Measurements from ENCODE around the gene DDX24.

DNA sequence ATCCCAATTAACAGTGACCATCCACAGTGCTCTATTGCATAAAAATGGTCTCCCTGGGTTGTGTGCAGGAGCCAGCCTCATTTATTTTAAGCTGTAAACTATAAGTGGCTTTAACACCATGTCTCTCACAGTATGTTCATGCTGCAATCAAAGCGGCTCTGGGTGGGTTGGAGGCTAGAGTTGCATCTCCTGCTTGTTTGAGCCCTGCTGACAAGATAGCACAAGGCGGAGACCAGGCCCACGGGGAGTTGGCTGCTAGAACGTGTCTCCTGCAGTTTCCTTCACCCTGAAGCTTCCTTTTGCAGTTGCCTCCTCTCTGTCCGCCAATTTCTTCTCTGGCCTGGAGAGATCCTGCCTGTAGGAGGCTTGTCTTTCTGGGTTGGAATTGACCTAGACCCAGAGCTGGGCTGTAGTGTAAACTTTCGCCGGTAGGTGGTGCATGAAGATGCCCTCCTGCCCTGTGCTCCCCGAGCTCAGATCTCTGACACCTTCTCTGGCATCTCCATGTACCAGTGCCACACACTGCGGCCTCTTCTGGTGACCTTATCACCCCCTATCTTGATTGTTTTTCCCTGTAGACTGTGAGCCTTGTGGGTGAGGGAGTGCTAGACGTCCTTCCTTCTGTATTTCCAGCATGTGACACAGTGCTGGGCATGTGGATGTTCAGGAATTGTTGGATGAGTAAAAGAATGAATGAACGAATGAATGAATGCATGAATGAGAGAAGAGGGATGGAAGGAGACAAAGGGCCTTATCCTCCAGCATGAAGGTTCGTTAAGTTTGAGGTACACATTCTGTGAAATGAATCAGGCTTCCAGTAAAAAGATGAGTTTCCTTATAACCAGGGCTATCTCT, 44.5 kb downstream of the DDX24 start:
- TF ChIP-seq PBX3 (IDR thresholded peaks at IDR 0.05) (no peak), POLR2A (IDR thresholded peaks at IDR 0.05; ENCODE audit: low read length) (no peak), EP300 (IDR thresholded peaks at IDR 0.05) (no peak), BHLHE40 (IDR thresholded peaks at IDR 0.05; ENCODE audit: low read depth, low read length) (no peak), NR3C1 (IDR thresholded peaks at IDR 0.05) (no peak), PHF8 (IDR thresholded peaks at IDR 0.05; ENCODE audit: borderline replicate concordance, low read depth) (no peak), SMC3 (IDR thresholded peaks at IDR 0.05) (peak; percentile 58), REST (IDR thresholded peaks at IDR 0.05) (no peak), USF2 (IDR thresholded peaks at IDR 0.05) (peak; percentile 6; the same call in 1 of the 2 replicates), FOSL2 (IDR thresholded peaks at IDR 0.05) (no peak), FOSL2 (CRISPR knock-in tag; IDR thresholded peaks at IDR 0.05) (no peak), CBX8 (IDR thresholded peaks at IDR 0.05) (no peak), TP53 (CRISPR knock-in tag; IDR thresholded peaks at IDR 0.05) (no peak), RCOR1 (IDR thresholded peaks at IDR 0.05; ENCODE audit: low read depth, low read length) (no peak)
- TF ChIP-seq, protein P1, sequence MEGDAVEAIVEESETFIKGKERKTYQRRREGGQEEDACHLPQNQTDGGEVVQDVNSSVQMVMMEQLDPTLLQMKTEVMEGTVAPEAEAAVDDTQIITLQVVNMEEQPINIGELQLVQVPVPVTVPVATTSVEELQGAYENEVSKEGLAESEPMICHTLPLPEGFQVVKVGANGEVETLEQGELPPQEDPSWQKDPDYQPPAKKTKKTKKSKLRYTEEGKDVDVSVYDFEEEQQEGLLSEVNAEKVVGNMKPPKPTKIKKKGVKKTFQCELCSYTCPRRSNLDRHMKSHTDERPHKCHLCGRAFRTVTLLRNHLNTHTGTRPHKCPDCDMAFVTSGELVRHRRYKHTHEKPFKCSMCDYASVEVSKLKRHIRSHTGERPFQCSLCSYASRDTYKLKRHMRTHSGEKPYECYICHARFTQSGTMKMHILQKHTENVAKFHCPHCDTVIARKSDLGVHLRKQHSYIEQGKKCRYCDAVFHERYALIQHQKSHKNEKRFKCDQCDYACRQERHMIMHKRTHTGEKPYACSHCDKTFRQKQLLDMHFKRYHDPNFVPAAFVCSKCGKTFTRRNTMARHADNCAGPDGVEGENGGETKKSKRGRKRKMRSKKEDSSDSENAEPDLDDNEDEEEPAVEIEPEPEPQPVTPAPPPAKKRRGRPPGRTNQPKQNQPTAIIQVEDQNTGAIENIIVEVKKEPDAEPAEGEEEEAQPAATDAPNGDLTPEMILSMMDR (IDR thresholded peaks at IDR 0.05) = peak; percentile 62

Measured in A549 (cell line).